OCI-LY1 (cell line): ENCODE measurements around the gene LIME1.

ENCODE experiments used
- EZH2 ChIP-seq: fragments of 200-600 bp; sonication (generic), shearing (Covaris generic); IDR thresholded peaks from 2 replicates; pipeline ENCODE4 v1.8.0; 2017; ENCODE audit warnings: borderline replicate concordance, mixed run types, mild to moderate bottlenecking, antibody characterized with exemption, low read length, moderate library complexity, mixed read lengths
- TF ChIP-seq, protein P1 (sequence below): fragments of 200-600 bp; sonication (generic), shearing (Covaris generic); IDR thresholded peaks from 2 replicates; pipeline ENCODE4 v1.5.1; 2017; ENCODE audit warnings: mild to moderate bottlenecking, antibody characterized with exemption, low read length, moderate library complexity, mixed read lengths

DNA sequence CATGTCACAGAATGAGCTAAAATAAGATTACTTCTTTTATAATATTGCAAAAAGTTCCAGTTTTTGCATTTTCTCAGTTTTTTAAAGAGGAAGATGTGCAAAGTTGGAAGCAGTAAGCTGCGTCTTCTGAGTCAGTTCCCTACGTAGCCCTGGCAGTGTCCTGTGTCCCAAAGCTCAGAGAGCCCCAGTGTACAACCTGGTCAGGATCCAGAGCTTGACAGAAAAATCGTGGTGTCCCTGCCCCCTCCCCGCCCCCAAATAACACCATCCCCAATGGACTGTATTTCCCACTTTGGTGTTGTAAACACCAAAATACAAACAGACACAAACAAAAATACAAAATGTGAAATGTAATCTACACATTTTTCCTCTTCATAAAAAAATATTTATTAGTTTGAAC is 7.7 kb downstream of the LIME1 start:
- TF ChIP-seq, protein P1, sequence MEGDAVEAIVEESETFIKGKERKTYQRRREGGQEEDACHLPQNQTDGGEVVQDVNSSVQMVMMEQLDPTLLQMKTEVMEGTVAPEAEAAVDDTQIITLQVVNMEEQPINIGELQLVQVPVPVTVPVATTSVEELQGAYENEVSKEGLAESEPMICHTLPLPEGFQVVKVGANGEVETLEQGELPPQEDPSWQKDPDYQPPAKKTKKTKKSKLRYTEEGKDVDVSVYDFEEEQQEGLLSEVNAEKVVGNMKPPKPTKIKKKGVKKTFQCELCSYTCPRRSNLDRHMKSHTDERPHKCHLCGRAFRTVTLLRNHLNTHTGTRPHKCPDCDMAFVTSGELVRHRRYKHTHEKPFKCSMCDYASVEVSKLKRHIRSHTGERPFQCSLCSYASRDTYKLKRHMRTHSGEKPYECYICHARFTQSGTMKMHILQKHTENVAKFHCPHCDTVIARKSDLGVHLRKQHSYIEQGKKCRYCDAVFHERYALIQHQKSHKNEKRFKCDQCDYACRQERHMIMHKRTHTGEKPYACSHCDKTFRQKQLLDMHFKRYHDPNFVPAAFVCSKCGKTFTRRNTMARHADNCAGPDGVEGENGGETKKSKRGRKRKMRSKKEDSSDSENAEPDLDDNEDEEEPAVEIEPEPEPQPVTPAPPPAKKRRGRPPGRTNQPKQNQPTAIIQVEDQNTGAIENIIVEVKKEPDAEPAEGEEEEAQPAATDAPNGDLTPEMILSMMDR: no peak
- no peak for TF ChIP-seq EZH2
